ENCODE data around the gene PRKN.

Gene PRKN

DNA sequence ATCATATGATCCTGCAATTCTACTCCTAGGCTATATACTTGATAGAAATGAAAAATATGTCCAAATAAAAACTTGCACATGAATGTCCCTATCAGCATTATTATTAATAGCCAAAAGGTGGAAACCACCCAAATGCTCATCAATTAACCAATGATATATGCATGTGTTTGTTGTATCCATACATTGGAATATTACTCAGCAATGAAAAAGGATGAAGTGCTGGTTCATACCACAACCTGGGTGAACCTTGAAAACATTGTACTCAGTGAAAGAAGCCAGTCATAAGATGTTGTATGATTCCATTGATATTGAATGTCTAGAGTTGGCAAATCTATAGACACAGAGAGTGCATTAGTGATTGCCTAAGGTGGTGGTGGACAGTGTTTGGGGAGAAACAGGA, 267.6 kb downstream of the PRKN start:
- Histone ChIP-seq H3K27me3 (ENCODE audit: low read depth, low read length) (no peaks in the 10 kb centered on the region), H3K4me2 (ENCODE audit: low read length) (no peak overlapping the region), H4K20me1 (ENCODE audit: insufficient read depth, low read length) (no peaks in the 10 kb centered on the region), H3K79me2 (ENCODE audit: low read length) (no peaks in the 10 kb centered on the region), H3K9ac (ENCODE audit: low read length) (no peak overlapping the region), H3K9me3 (ENCODE audit: insufficient read depth, low read length) (no peaks in the 10 kb centered on the region), H2AFZ (ENCODE audit: low read depth, low read length) (no peak overlapping the region), H3K27ac (ENCODE audit: low read length) (no peak overlapping the region), H3K4me3 (ENCODE audit: low read length) (no peak overlapping the region), H3K36me3 (replicated peaks; ENCODE audit: low read depth, low read length) (no peaks in the 10 kb centered on the region), H3K4me1 (ENCODE audit: low read length) (no peaks in the 10 kb centered on the region)
- TF ChIP-seq, protein P1, sequence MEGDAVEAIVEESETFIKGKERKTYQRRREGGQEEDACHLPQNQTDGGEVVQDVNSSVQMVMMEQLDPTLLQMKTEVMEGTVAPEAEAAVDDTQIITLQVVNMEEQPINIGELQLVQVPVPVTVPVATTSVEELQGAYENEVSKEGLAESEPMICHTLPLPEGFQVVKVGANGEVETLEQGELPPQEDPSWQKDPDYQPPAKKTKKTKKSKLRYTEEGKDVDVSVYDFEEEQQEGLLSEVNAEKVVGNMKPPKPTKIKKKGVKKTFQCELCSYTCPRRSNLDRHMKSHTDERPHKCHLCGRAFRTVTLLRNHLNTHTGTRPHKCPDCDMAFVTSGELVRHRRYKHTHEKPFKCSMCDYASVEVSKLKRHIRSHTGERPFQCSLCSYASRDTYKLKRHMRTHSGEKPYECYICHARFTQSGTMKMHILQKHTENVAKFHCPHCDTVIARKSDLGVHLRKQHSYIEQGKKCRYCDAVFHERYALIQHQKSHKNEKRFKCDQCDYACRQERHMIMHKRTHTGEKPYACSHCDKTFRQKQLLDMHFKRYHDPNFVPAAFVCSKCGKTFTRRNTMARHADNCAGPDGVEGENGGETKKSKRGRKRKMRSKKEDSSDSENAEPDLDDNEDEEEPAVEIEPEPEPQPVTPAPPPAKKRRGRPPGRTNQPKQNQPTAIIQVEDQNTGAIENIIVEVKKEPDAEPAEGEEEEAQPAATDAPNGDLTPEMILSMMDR (IDR thresholded peaks at IDR 0.05; ENCODE audit: low read depth, low read length): no peak

DNA sequence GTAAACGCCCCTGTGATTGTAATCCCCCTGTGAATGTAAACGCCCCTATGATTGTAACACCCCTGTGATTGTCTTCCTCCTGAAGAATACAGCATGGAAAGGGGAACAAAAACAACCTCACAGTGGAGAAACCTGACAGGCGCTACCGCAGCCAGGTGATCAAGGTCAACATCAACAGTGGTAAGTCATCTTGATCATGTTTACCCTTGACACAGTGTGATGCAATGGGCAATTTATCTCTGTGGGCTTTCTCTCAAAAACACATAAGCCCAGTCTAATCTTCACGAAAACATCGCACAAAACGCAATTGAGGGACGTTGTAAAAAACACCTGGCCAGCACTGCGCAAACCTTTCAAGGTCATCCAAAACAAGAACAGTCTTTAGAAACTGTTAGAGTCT, 277.2 kb downstream of the PRKN start:
- Histone ChIP-seq H3K27ac (ENCODE audit: low read length) (no peak overlapping the region), H3K4me1 (ENCODE audit: low read length) (no peaks in the 10 kb centered on the region), H3K9ac (ENCODE audit: low read length) (no peak overlapping the region), H3K36me3 (replicated peaks; ENCODE audit: low read depth, low read length) (no peaks in the 10 kb centered on the region), H4K20me1 (ENCODE audit: insufficient read depth, low read length) (no peaks in the 10 kb centered on the region), H3K27me3 (ENCODE audit: low read depth, low read length) (no peaks in the 10 kb centered on the region), H3K9me3 (ENCODE audit: insufficient read depth, low read length) (no peaks in the 10 kb centered on the region), H3K4me2 (ENCODE audit: low read length) (no peak overlapping the region), H2AFZ (ENCODE audit: low read depth, low read length) (no peak overlapping the region), H3K4me3 (ENCODE audit: low read length) (no peak overlapping the region), H3K79me2 (ENCODE audit: low read length) (no peaks in the 10 kb centered on the region)
- TF ChIP-seq EZH2phosphoT487 (IDR thresholded peaks at IDR 0.05; ENCODE audit: low read depth): no peak
- TF ChIP-seq, protein P1 (IDR thresholded peaks at IDR 0.05; ENCODE audit: low read depth, low read length): no peak

DNA sequence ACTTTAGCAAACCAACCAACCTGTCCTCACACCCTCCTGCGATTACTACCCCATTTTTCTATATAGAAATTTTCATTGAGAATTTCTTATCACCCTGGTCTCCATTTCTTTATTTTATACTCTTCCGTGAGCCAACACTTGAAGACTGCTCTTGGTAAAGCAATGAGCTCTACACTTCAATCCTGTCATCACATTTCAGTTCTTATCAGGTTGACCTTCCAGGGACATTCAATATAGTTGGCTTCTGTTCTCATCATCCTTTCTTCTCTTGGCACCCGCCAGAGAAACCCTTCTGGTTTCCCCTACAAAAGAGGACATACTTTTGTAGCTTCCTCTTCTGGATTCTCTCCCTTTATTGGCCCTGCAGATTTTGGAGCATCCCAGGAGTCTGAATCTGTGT, 279.3 kb downstream of the PRKN start:
- no peak for TF ChIP-seq EZH2phosphoT487 (IDR thresholded peaks at IDR 0.05; ENCODE audit: low read depth)
- TF ChIP-seq, protein P1 (IDR thresholded peaks at IDR 0.05; ENCODE audit: low read depth, low read length): no peak
- Histone ChIP-seq H3K9me3 (ENCODE audit: insufficient read depth, low read length) (no peaks in the 10 kb centered on the region), H4K20me1 (ENCODE audit: insufficient read depth, low read length) (no peaks in the 10 kb centered on the region)

DNA sequence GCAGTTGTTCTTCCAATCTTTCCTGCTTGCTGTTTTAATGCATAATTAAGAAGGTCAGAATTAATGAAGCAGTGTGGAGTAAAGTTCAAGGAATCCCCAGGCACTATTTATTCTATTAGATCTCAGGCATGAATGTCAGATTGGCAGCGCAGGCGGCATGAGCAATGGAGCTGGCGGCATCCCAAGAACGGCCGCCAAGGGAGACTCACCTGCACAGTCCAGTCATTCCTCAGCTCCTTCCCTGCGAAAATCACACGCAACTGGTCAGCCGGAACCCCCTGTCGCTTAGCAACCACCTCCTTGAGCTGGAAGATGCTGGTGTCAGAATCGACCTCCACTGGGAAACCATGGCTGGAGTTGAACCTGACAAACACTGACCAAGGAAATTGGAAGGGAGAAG, 284.5 kb downstream of the PRKN start:
- H3K79me2 ChIP-seq (ENCODE audit: low read length): no peaks in the 10 kb centered on the region
- TF ChIP-seq, protein P1 (IDR thresholded peaks at IDR 0.05; ENCODE audit: low read depth, low read length): no peak
- TF ChIP-seq EZH2phosphoT487 (IDR thresholded peaks at IDR 0.05; ENCODE audit: low read depth): no peak
- H3K4me3 ChIP-seq (ENCODE audit: low read length): no peak overlapping the region
- no peak overlapping the region for H3K9ac ChIP-seq (ENCODE audit: low read length)
- no peak overlapping the region for H2AFZ ChIP-seq (ENCODE audit: low read depth, low read length)
- H4K20me1 ChIP-seq (ENCODE audit: insufficient read depth, low read length): no peaks in the 10 kb centered on the region
- H3K27ac ChIP-seq (ENCODE audit: low read length): no peak overlapping the region
- H3K27me3 ChIP-seq (ENCODE audit: low read depth, low read length): no peaks in the 10 kb centered on the region
- no peaks in the 10 kb centered on the region for H3K4me1 ChIP-seq (ENCODE audit: low read length)
- no peaks in the 10 kb centered on the region for H3K9me3 ChIP-seq (ENCODE audit: insufficient read depth, low read length)
- H3K36me3 ChIP-seq (replicated peaks; ENCODE audit: low read depth, low read length): no peaks in the 10 kb centered on the region
- no peak overlapping the region for H3K4me2 ChIP-seq (ENCODE audit: low read length)

More for the DNA sequence above, 279.3 kb downstream of the PRKN start:
- Histone ChIP-seq H3K4me3 (ENCODE audit: low read length) (no peak overlapping the region), H3K27ac (ENCODE audit: low read length) (no peak overlapping the region), H3K79me2 (ENCODE audit: low read length) (no peaks in the 10 kb centered on the region), H3K9ac (ENCODE audit: low read length) (no peak overlapping the region), H3K27me3 (ENCODE audit: low read depth, low read length) (no peaks in the 10 kb centered on the region), H2AFZ (ENCODE audit: low read depth, low read length) (no peak overlapping the region), H3K4me2 (ENCODE audit: low read length) (no peak overlapping the region), H3K36me3 (replicated peaks; ENCODE audit: low read depth, low read length) (no peaks in the 10 kb centered on the region), H3K4me1 (ENCODE audit: low read length) (no peaks in the 10 kb centered on the region)

Data from OCI-LY3 (cell line).